Epithelial cell of proximal tubule (primary cell): Measurements from ENCODE around the gene BACH2. TPM values are rescaled to one million over a fixed set of nuclear protein-coding genes. Genes with fewer than 3 reads are reported as not detected.
"Not testable (repeated sequence)": the region's sequence is repeated elsewhere in the genome, so short reads cannot be mapped to it uniquely, and the experiment has no call there.

Experiments used
- DNase-seq: peaks from one replicate; pipeline ENCODE4 v3.0.0-alpha.2; 2011; ENCODE audit warnings: low read depth
- H3K4me3 ChIP-seq: 2 replicates; pipeline ENCODE4 v1.5.1; 2011; ENCODE audit warnings: low read depth, mild to moderate bottlenecking, low read length
- total RNA-seq: library from RNA; depleted of rRNA; stranded (reverse); fragments of >200 nt; gene quantifications from 2 replicates; pipeline ENCODE4 v1.2.3, GENCODE V29; 2015
- TF ChIP-seq, protein P1 (sequence below): conservative IDR thresholded peaks from 2 replicates; pipeline ENCODE4 v1.5.1; 2012; ENCODE audit warnings: low read depth, mild to moderate bottlenecking, low read length

The BACH2 gene
- total RNA-seq, 1 donor from 2014 or later: 0.69 TPM

GRCh38 chr6:90289902-90290301 is 6.7 kb downstream of the BACH2 start:
- DNase-seq: no peak
- TF ChIP-seq, protein P1, sequence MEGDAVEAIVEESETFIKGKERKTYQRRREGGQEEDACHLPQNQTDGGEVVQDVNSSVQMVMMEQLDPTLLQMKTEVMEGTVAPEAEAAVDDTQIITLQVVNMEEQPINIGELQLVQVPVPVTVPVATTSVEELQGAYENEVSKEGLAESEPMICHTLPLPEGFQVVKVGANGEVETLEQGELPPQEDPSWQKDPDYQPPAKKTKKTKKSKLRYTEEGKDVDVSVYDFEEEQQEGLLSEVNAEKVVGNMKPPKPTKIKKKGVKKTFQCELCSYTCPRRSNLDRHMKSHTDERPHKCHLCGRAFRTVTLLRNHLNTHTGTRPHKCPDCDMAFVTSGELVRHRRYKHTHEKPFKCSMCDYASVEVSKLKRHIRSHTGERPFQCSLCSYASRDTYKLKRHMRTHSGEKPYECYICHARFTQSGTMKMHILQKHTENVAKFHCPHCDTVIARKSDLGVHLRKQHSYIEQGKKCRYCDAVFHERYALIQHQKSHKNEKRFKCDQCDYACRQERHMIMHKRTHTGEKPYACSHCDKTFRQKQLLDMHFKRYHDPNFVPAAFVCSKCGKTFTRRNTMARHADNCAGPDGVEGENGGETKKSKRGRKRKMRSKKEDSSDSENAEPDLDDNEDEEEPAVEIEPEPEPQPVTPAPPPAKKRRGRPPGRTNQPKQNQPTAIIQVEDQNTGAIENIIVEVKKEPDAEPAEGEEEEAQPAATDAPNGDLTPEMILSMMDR: no peak

GRCh38 chr6:90288404-90288803 is 8.2 kb downstream of the BACH2 start:
- no peak overlapping the region for H3K4me3 ChIP-seq
- TF ChIP-seq, protein P1: no peak
- no peak for DNase-seq

More at GRCh38 chr6:90289902-90290301, 6.7 kb downstream of the BACH2 start:
- H3K4me3 ChIP-seq: no peak overlapping the region

GRCh38 chr6:90286884-90287488 is 9.7 kb downstream of the BACH2 start:
- TF ChIP-seq, protein P1: peak; percentile 96
- no peak overlapping the region for H3K4me3 ChIP-seq
- DNase-seq: no peak

- DNase-seq: peak; percentile 84
- TF ChIP-seq, protein P1: no peak
- H3K4me3 ChIP-seq: peak overlapping the region; percentile 16
Observed at GRCh38 chr6:90285611-90286381, 10.8 kb downstream of the BACH2 start.

DNA sequence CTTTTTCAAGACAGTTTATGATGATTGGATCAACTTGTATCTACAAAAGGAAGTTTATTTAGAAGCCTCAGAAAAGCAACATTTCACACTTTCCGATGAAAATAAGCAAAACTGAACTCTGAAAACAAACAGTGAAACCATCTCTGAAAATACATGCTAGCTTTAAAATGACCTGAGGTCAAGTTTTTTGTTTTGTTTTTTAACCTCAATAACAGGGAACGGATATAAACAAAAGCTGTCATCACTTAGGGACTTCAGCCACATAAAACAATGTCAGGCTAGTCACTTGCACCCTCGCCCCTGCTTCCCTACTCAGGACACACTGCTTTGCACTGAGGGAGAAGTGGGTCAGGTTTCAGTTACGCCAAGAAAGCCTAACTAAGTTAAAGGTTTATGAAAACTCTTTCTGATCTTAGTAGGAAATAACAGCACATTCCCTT is 11.6 kb downstream of the BACH2 start:
- no peak for DNase-seq
- TF ChIP-seq, protein P1: no peak
- no peak overlapping the region for H3K4me3 ChIP-seq

DNA sequence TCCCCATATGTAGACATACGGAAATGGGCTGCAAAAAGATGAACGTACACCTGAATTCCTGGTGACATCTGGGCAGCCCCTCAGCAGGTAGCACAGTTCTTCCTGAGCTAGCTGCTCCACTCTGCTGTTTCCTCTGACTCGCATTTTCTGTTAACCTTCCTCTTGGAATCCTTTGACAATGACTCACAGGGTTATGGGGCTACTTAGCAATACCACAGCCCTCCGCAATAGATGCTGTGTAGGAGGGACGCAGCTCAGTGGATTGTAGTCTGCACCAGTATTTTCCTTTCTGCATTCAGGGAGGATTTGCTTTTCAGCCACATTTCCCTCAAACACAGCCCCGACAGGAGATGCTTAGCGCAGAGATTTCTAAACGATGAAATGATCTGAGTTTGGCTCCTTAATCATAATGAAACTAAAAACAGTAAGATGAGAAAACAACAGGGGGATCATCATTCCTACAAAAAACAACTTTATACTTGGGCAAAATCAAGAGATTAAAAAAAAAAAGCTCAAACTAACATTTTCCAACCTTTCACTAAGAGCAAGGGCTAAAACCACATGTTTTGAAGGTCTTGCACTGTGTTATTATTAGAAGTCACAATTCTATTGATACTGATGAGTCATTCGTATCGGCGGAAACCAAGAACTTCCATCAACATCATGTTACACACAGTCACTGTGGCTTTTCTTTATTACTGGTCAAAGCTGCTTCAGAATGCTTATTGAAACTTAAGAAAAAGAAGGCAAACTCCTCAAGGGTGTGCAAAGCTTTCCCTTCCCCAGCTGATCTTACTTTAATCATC is 12.2 kb downstream of the BACH2 start:
- DNase-seq: peak; percentile 82
- TF ChIP-seq, protein P1: peak; percentile 10
- H3K4me3 ChIP-seq: peak overlapping the region; percentile 26

DNA sequence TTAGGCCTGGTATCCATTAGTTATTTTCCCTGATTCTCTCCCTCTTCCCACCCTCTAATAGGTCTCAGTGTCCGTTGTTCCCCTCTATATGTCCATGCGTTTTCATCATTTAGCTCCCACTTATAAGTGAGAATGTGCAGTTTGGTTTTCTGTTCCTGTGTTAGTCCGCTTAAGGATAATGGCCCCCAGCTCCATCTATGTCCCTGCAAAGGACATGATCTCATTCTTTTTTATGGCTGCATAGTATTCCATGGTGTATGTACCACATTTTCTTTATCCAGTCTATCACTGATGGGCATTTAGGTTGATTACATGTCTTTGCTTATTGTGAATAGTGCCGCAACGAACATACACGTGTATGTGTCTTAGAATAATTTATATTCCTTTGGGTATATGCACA is 14.4 kb downstream of the BACH2 start:
- H3K4me3 ChIP-seq, DNase-seq: not testable (repeated sequence)
